RWPE2 (cell line): ENCODE results near the gene B4GALNT2.

Source experiments
- ATAC-seq: fragments of 200-7000 bp; cut with Tn5 transposase; 3 replicates; pipeline ENCODE4 v1.9.1; 2021; ENCODE audit warnings: low read depth
- DNase-seq: peaks from one replicate; pipeline ENCODE4 v3.0.0-alpha.2; 2020; ENCODE audit warnings: low spot score
- H3K27ac ChIP-seq: fragments of 450-650 bp; 2 replicates; pipeline ENCODE4 v1.5.1; 2017; ENCODE audit warnings: mild to moderate bottlenecking; ENCODE audit not compliant: poor library complexity, severe bottlenecking
- H3K27me3 ChIP-seq: fragments of 250-450 bp; sonication (Bioruptor Pico); 2 replicates; pipeline ENCODE4 v1.5.1; 2021; ENCODE audit warnings: mild to moderate bottlenecking, moderate library complexity; ENCODE audit not compliant: insufficient read depth, poor library complexity, severe bottlenecking
- H3K36me3 ChIP-seq: fragments of 250-450 bp; sonication (Bioruptor Pico); 2 replicates; pipeline ENCODE4 v1.5.1; 2020; ENCODE audit warnings: low read depth, mild to moderate bottlenecking, moderate library complexity
- H3K4me1 ChIP-seq: fragments of 250-450 bp; sonication (Bioruptor Pico); 2 replicates; pipeline ENCODE4 v1.5.1; 2021; ENCODE audit warnings: mild to moderate bottlenecking, moderate library complexity; ENCODE audit not compliant: insufficient read depth, poor library complexity, severe bottlenecking
- H3K4me3 ChIP-seq: fragments of 250-450 bp; sonication (Bioruptor Pico); 2 replicates; pipeline ENCODE4 v1.5.1; 2021; ENCODE audit warnings: mild to moderate bottlenecking, moderate library complexity; ENCODE audit not compliant: severe bottlenecking
- H3K9me3 ChIP-seq: fragments of 250-450 bp; sonication (Bioruptor Pico); 2 replicates; pipeline ENCODE4 v1.5.1; 2021; ENCODE audit warnings: mild to moderate bottlenecking, moderate library complexity; ENCODE audit not compliant: severe bottlenecking
- TF ChIP-seq, protein P1 (sequence below): fragments of 450-650 bp; IDR thresholded peaks from one replicate; pipeline ENCODE4 v1.5.1; 2017; ENCODE audit warnings: mild to moderate bottlenecking, moderate library complexity; ENCODE audit not compliant: poor library complexity, severe bottlenecking

B4GALNT2 gene

DNA sequence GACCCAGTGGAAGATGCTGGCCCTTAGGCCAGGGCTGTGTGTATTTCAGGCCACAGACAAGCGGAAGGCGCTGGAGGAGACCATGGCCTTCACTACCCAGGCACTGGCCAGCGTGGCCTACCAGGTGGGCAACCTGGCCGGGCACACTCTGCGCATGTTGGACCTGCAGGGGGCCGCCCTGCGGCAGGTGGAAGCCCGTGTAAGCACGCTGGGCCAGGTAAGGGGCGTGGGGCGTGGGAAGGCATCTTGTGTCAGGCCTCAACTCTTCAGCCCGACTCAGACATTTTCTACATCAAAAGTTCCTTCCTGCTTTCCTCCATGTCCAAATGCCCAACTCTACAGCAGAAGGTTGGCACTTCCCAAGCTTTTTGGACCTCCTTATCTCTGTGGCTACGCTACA lies 83.9 kb downstream of the B4GALNT2 start:
- Histone ChIP-seq H3K36me3 (no peaks in the 10 kb centered on the region), H3K9me3 (no peaks in the 10 kb centered on the region), H3K27ac (no peak overlapping the region), H3K4me1 (no peaks in the 10 kb centered on the region), H3K4me3 (no peak overlapping the region), H3K27me3 (no peaks in the 10 kb centered on the region)
- ATAC-seq (no peak), DNase-seq (no peak)
- TF ChIP-seq, protein P1, sequence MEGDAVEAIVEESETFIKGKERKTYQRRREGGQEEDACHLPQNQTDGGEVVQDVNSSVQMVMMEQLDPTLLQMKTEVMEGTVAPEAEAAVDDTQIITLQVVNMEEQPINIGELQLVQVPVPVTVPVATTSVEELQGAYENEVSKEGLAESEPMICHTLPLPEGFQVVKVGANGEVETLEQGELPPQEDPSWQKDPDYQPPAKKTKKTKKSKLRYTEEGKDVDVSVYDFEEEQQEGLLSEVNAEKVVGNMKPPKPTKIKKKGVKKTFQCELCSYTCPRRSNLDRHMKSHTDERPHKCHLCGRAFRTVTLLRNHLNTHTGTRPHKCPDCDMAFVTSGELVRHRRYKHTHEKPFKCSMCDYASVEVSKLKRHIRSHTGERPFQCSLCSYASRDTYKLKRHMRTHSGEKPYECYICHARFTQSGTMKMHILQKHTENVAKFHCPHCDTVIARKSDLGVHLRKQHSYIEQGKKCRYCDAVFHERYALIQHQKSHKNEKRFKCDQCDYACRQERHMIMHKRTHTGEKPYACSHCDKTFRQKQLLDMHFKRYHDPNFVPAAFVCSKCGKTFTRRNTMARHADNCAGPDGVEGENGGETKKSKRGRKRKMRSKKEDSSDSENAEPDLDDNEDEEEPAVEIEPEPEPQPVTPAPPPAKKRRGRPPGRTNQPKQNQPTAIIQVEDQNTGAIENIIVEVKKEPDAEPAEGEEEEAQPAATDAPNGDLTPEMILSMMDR, result no peak

DNA sequence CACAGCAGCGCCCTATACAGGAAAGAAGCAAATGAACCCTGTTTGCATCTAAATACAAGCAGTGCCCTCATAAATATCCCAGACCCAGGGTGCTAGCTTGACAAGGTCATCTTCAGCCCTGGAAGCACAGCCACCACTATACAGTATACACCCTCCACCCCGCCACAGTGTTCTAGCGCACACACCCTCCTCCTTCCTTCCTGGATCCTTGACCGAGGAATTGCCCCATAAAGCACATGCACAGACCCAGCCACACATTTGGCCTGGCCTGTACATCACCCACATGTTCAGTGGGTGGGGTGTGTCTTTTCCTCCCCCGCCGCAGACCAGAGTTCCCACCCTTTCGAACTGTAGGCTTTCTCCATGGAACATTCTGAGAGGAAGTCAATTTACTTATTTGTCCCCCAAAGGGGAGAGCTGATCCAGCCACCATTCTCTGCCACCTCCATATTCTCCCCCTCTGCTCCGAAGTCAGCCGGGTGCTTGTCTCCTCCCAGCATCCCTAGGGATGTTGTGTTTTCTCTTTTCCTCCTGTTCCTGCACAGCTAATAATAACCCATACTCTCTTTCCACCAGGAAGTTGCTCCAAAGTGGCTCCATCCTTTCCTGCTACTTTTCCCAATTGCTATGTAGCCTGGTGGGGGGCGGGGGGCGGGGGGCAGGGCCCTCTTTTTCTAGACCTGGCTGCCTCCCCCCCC lies 84.5 kb downstream of the B4GALNT2 start:
- TF ChIP-seq, protein P1, result no peak
- peaks cover 2% of the 10 kb centered on the region for H3K27me3 ChIP-seq
- DNase-seq, result no peak
- no peaks in the 10 kb centered on the region for H3K36me3 ChIP-seq
- no peak overlapping the region for H3K27ac ChIP-seq
- H3K4me1 ChIP-seq, result no peaks in the 10 kb centered on the region
- no peak for ATAC-seq
- no peaks in the 10 kb centered on the region for H3K9me3 ChIP-seq
- H3K4me3 ChIP-seq, result no peak overlapping the region

DNA sequence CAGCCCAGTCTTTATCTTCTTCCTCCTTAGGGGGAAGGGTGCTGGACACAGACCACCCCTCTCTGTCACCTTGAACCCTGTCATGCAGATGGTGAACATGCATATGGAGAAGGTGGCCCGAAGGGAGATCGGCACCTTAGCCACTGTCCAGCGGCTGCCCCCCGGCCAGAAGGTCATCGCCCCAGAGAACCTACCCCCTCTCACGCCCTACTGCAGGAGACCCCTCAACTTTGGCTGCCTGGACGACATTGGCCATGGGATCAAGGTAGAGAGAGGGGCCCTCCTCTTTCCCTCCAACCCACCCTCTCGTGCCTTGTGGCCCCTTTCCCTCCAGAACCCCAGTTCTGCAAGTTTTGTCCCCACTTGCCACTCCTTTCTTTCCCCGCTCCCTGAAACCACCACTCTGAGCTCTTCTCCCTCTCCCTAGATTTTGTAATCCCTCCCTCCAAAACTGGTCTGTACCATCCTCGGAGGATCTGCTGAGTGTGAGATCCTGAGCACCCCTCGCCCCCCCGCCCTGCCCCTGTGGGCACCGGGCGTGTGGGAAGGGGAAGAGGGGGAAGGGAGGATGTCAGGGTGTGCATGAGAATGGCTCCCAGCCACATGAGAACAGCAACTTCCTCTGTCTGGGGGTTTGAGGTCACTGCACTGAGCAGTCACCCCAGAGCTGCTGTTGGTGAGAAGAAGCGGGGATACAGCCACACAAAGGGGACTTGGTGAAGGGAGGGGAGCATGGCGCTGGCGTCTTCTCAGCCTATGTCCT lies 85.3 kb downstream of the B4GALNT2 start:
- peaks cover 9% of the 10 kb centered on the region for H3K27me3 ChIP-seq
- no peak for DNase-seq
- no peaks in the 10 kb centered on the region for H3K36me3 ChIP-seq
- no peaks in the 10 kb centered on the region for H3K9me3 ChIP-seq
- no peak for ATAC-seq
- TF ChIP-seq, protein P1, result no peak
- H3K4me3 ChIP-seq, result no peak overlapping the region
- no peak overlapping the region for H3K27ac ChIP-seq
- no peaks in the 10 kb centered on the region for H3K4me1 ChIP-seq

DNA sequence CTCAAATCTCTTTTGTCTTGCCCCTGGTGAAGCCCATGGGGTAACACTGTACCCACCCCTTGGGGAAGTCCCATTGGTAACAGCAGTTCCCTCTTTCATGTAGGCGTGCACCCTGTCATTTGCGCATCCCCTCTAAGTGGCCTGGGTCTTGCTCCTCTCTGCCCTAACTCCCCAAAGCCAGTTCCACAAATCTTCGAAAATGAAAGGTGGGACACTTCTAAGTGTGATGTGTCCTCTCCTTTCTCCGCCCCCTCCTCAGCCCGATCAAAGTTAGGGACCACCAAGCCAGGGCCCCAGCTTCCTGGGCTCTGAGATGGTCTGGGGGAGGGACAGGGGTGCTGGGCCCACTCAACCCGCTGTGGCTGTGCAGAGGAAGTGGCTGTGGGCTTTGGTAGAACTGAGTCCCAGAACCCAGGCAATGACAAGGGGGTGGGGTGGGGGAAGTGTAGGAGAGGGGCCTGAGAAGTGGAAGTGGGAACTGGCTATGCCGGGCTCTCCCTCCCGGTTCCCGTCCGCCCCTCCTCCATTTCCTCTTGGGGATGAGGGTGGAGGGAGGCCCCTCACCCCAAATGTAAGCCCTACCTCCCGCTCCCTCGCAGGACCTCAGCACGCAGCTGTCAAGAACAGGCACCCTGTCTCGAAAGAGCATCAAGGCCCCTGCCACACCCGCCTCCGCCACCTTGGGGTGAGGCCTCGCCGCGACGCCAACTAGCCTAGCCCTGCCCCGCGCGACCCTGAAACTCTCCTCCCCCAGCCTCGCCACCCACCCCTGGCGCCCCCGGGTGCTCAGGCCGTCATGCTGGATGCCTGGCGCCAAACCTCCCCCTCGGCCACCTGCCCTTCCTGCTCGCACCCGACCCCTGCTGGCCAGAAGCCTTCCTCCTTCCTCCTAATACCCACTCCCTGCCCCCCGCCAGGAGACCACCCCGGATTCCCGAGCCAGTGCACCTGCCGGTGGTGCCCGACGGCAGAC lies 86.7 kb downstream of the B4GALNT2 start:
- DNase-seq (no peak), ATAC-seq (no peak)
- no peaks in the 10 kb centered on the region for H3K36me3 ChIP-seq
- H3K27me3 ChIP-seq, result peaks cover 23% of the 10 kb centered on the region
- TF ChIP-seq, protein P1, result peak; percentile 8
- no peaks in the 10 kb centered on the region for H3K9me3 ChIP-seq
- H3K4me1 ChIP-seq, result no peaks in the 10 kb centered on the region
- H3K27ac ChIP-seq, result no peak overlapping the region
- no peak overlapping the region for H3K4me3 ChIP-seq
